Vagina (tissue), 2 donors: ENCODE results near the gene GLT1D1. TPM values are rescaled to one million over a fixed set of nuclear protein-coding genes. Genes with fewer than 3 reads are reported as not detected.
"Not testable (repeated sequence)": the region's sequence is repeated elsewhere in the genome, so short reads cannot be mapped to it uniquely, and the experiment has no call there.

Source experiments
- DNase-seq, 2 donors: peaks; one replicate each; pipeline ENCODE4 v3.0.0-alpha.2; 2017; ENCODE audit errors: extremely low spot score in 2 of 2
- H3K27ac ChIP-seq: fragments of 200-600 bp; sonication (generic); one replicate; pipeline ENCODE4 v1.5.1; 2019
- H3K27me3 ChIP-seq: fragments of 200-600 bp; sonication (generic); one replicate; pipeline ENCODE4 v1.5.1; 2019
- H3K36me3 ChIP-seq, 2 donors: fragments of 200-600 bp; sonication (generic); one replicate each; pipeline ENCODE4 v1.5.1; 2017 to 2019
- H3K4me1 ChIP-seq: fragments of 200-600 bp; sonication (generic); one replicate; pipeline ENCODE4 v1.5.1; 2019
- H3K4me3 ChIP-seq, 2 donors: fragments of 200-600 bp; sonication (generic); 1 replicate in 1 of 2; 2 replicates in 1 of 2; pipeline ENCODE4 v1.5.1; 2016 to 2019
- H3K9me3 ChIP-seq: fragments of 200-600 bp; sonication (generic); one replicate; pipeline ENCODE4 v1.5.1; 2019
- POLR2A ChIP-seq, 2 donors: fragments of 450-650 bp; IDR thresholded peaks; one replicate each; pipeline ENCODE4 v1.6.1; 2017; ENCODE audit warnings: antibody characterized with exemption in 2 of 2, mild to moderate bottlenecking in 2 of 2, moderate library complexity in 2 of 2
- POLR2AphosphoS5 ChIP-seq, 2 donors: sonication (generic); formaldehyde crosslinking; IDR thresholded peaks; one replicate each; pipeline ENCODE4 v1.9.0; 2017; ENCODE audit warnings: antibody characterized with exemption in 2 of 2, mild to moderate bottlenecking in 2 of 2, low read depth in 1 of 2; ENCODE audit not compliant: insufficient read depth in 1 of 2
- intact Hi-C: fragments of 100-400 bp; cut with DNase I; formaldehyde crosslinking; loops from one replicate; pipeline ENCODE4 v1.15.1; 2023
- total RNA-seq: library from RNA; depleted of rRNA; stranded (reverse); fragments of >200 nt; gene quantifications from one replicate; pipeline ENCODE4 v1.2.3, GENCODE V29; 2016
- TF ChIP-seq, protein P1 (sequence below), 3 experiments: fragments of 450-650 bp in 2 of 3; fragments of 200-600 bp in 1 of 3; sonication (generic) in 1 of 3; IDR thresholded peaks; one replicate each; pipeline ENCODE4 v1.5.1; 2017 to 2019; ENCODE audit warnings: antibody characterized with exemption in 3 of 3, mild to moderate bottlenecking in 2 of 3, moderate library complexity in 2 of 3

GLT1D1 gene
- total RNA-seq, 1 donor from 2014 or later = 0.74 TPM

- Histone ChIP-seq H3K9me3 (no peaks in the 10 kb centered on the region), H3K4me1 (no peaks in the 10 kb centered on the region), H3K27me3 (no peaks in the 10 kb centered on the region), H3K4me3 (no peak overlapping the region), H3K27ac (no peak overlapping the region), H3K36me3 (no peaks in the 10 kb centered on the region)
- DNase-seq = no peak
- intact Hi-C loops = no loop called here
- TF ChIP-seq, protein P1, sequence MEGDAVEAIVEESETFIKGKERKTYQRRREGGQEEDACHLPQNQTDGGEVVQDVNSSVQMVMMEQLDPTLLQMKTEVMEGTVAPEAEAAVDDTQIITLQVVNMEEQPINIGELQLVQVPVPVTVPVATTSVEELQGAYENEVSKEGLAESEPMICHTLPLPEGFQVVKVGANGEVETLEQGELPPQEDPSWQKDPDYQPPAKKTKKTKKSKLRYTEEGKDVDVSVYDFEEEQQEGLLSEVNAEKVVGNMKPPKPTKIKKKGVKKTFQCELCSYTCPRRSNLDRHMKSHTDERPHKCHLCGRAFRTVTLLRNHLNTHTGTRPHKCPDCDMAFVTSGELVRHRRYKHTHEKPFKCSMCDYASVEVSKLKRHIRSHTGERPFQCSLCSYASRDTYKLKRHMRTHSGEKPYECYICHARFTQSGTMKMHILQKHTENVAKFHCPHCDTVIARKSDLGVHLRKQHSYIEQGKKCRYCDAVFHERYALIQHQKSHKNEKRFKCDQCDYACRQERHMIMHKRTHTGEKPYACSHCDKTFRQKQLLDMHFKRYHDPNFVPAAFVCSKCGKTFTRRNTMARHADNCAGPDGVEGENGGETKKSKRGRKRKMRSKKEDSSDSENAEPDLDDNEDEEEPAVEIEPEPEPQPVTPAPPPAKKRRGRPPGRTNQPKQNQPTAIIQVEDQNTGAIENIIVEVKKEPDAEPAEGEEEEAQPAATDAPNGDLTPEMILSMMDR (IDR thresholded peaks at IDR 0.05) = no peak
- no peak for TF ChIP-seq POLR2A (IDR thresholded peaks at IDR 0.05)
- no peak for TF ChIP-seq POLR2AphosphoS5 (IDR thresholded peaks at IDR 0.05; ENCODE audit: insufficient read depth in 1 of 2, low read depth in 1 of 2)
Measured at GRCh38 chr12:128848371-128848770, 4.9 kb upstream of the GLT1D1 start.

DNA sequence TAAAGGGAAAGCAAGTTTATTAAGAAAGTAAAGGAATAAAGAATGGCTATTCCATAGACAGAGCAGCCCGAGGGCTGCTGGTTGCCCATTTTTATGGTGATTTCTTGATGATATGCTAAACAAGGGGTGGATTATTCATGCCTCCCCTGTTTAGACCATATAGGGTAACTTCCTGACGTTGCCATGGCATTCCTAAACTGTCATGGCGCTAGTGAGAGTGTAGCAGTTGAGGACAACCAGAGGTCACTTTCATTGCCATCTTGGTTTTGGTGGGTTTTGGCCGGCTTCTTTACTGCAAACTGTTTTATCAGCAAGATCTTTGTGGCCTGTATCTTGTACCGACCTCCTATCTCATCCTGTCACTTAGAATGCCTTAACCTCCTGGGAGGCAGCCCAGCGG lies 3.5 kb upstream of the GLT1D1 start:
- H3K36me3 ChIP-seq, intact Hi-C loops, H3K4me3 ChIP-seq, H3K4me1 ChIP-seq, H3K9me3 ChIP-seq, H3K27me3 ChIP-seq, DNase-seq, H3K27ac ChIP-seq: not testable (repeated sequence)

- Histone ChIP-seq H3K4me1 (no peaks in the 10 kb centered on the region), H3K27me3 (no peaks in the 10 kb centered on the region), H3K4me3 (no peak overlapping the region), H3K9me3 (no peaks in the 10 kb centered on the region), H3K27ac (no peak overlapping the region), H3K36me3 (no peaks in the 10 kb centered on the region)
- DNase-seq = no peak
- intact Hi-C loops = no loop called here
- TF ChIP-seq POLR2A (IDR thresholded peaks at IDR 0.05) (no peak), POLR2AphosphoS5 (IDR thresholded peaks at IDR 0.05; ENCODE audit: insufficient read depth in 1 of 2, low read depth in 1 of 2) (no peak)
- TF ChIP-seq, protein P1 (IDR thresholded peaks at IDR 0.05) = no peak
Measured at GRCh38 chr12:128850400-128850799, 2.9 kb upstream of the GLT1D1 start.

- DNase-seq, intact Hi-C loops, H3K36me3 ChIP-seq, H3K9me3 ChIP-seq, H3K27ac ChIP-seq, H3K4me1 ChIP-seq, H3K27me3 ChIP-seq, H3K4me3 ChIP-seq: not testable (repeated sequence)
Measured at GRCh38 chr12:128851429-128851828, 1.8 kb upstream of the GLT1D1 start.

- TF ChIP-seq POLR2A (IDR thresholded peaks at IDR 0.05) = no peak
- TF ChIP-seq, protein P1 (IDR thresholded peaks at IDR 0.05) = no peak
- no peak for TF ChIP-seq POLR2AphosphoS5 (IDR thresholded peaks at IDR 0.05; ENCODE audit: insufficient read depth in 1 of 2, low read depth in 1 of 2)
- no peak overlapping the region for H3K4me3 ChIP-seq
- intact Hi-C loops = no loop called here
- no peaks in the 10 kb centered on the region for H3K9me3 ChIP-seq
- no peak for DNase-seq
- no peaks in the 10 kb centered on the region for H3K27me3 ChIP-seq
- no peaks in the 10 kb centered on the region for H3K4me1 ChIP-seq
- H3K27ac ChIP-seq = no peak overlapping the region
- no peaks in the 10 kb centered on the region for H3K36me3 ChIP-seq
Measured at GRCh38 chr12:128852026-128852698, 1.1 kb upstream of the GLT1D1 start.

- Histone ChIP-seq H3K4me1 (no peaks in the 10 kb centered on the region), H3K27me3 (no peaks in the 10 kb centered on the region), H3K9me3 (no peaks in the 10 kb centered on the region), H3K4me3 (peak overlapping the region; percentile 36 to 58), H3K27ac (no peak overlapping the region), H3K36me3 (no peaks in the 10 kb centered on the region)
- intact Hi-C loops = no loop called here
- no peak for TF ChIP-seq POLR2AphosphoS5 (IDR thresholded peaks at IDR 0.05; ENCODE audit: insufficient read depth in 1 of 2, low read depth in 1 of 2)
- TF ChIP-seq, protein P1 (IDR thresholded peaks at IDR 0.05) = no peak
- TF ChIP-seq POLR2A (IDR thresholded peaks at IDR 0.05) = no peak
- no peak for DNase-seq
Measured at GRCh38 chr12:128853600-128854197, 421 bp downstream of the GLT1D1 start.
